NB4 (cell line): Measurements from ENCODE around the gene PRSS35.

Experiments used
- MYC ChIP-seq: IDR thresholded peaks from 2 replicates; pipeline ENCODE4 v1.6.1; 2011; ENCODE audit warnings: low read depth, low read length
- POLR2A ChIP-seq: IDR thresholded peaks from 2 replicates; pipeline ENCODE4 v1.6.1; 2011; ENCODE audit warnings: mild to moderate bottlenecking; ENCODE audit not compliant: insufficient read length; ENCODE audit errors: extremely low read depth
- TF ChIP-seq, protein P1 (sequence below): IDR thresholded peaks from one replicate; pipeline ENCODE4 v1.5.1; 2012; ENCODE audit warnings: low read depth, low read length

DNA sequence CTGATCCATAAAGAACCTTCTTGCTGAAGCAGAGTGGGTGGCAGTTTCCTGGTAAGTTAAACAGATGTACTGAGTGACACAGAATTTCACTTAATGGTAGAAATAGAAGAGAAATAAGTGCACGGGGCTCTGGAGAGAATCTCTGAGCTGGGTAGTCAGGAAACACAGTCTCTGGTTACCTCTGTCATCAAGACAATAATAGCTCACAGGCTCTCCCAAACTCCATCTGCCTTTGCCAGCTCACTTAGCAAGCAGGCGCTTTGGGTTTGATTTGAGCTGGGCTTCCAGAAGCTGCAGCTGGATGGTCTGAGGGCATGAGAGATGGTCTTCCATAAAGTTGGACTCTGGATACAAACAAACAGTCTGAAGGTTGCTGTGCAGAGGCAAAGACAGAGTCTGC, 39.6 kb upstream of the PRSS35 start:
- no peak for TF ChIP-seq POLR2A
- no peak for TF ChIP-seq MYC
- TF ChIP-seq, protein P1, sequence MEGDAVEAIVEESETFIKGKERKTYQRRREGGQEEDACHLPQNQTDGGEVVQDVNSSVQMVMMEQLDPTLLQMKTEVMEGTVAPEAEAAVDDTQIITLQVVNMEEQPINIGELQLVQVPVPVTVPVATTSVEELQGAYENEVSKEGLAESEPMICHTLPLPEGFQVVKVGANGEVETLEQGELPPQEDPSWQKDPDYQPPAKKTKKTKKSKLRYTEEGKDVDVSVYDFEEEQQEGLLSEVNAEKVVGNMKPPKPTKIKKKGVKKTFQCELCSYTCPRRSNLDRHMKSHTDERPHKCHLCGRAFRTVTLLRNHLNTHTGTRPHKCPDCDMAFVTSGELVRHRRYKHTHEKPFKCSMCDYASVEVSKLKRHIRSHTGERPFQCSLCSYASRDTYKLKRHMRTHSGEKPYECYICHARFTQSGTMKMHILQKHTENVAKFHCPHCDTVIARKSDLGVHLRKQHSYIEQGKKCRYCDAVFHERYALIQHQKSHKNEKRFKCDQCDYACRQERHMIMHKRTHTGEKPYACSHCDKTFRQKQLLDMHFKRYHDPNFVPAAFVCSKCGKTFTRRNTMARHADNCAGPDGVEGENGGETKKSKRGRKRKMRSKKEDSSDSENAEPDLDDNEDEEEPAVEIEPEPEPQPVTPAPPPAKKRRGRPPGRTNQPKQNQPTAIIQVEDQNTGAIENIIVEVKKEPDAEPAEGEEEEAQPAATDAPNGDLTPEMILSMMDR, result no peak
